Brain pericyte (primary cell): Measurements from ENCODE around the gene GABPB2.
"Not testable (repeated sequence)": the region's sequence is repeated elsewhere in the genome, so short reads cannot be mapped to it uniquely, and the experiment has no call there.

Experiments used
- DNase-seq: peaks from one replicate; pipeline ENCODE4 v3.0.0-alpha.2; 2012; ENCODE audit warnings: low read depth, low spot score

GABPB2 gene

GRCh38 chr1:151060007-151060656, 10.4 kb upstream of the GABPB2 start, which contains the start of gene MLLT11:
Gene MLLT11 (plus strand): TSS chr1:151060397. CDS start chr1:151067225, 6,828 bp downstream.
- no peak for DNase-seq

- DNase-seq = no peak
These were observed 9.7 kb upstream of the GABPB2 start for GRCh38 chr1:151060657-151061421.

GRCh38 chr1:151061704-151062103, 8.9 kb upstream of the GABPB2 start:
- no peak for DNase-seq

GRCh38 chr1:151062741-151063371, 7.7 kb upstream of the GABPB2 start:
- DNase-seq = no peak

- no peak for DNase-seq
These were observed 5.4 kb upstream of the GABPB2 start for GRCh38 chr1:151065089-151065645.

- no peak for DNase-seq
These were observed 3.4 kb upstream of the GABPB2 start for GRCh38 chr1:151067185-151067584.

- DNase-seq = no peak
These were observed 1.5 kb upstream of the GABPB2 start for GRCh38 chr1:151069103-151069486.

- no peak for DNase-seq
These were observed 1.7 kb downstream of the GABPB2 start for GRCh38 chr1:151072224-151072623.

- no peak for DNase-seq
These were observed 15.5 kb downstream of the GABPB2 start for GRCh38 chr1:151085953-151086559.

- not testable (repeated sequence) for DNase-seq
These were observed 26.9 kb downstream of the GABPB2 start for GRCh38 chr1:151097426-151097825.

- DNase-seq = no peak
These were observed 27.6 kb downstream of the GABPB2 start for GRCh38 chr1:151098126-151098525.

GRCh38 chr1:151104630-151105029, 34.1 kb downstream of the GABPB2 start:
- DNase-seq = no peak

GRCh38 chr1:151106894-151107293, 36.3 kb downstream of the GABPB2 start:
- no peak for DNase-seq

- DNase-seq = no peak
These were observed 37.8 kb downstream of the GABPB2 start for GRCh38 chr1:151108331-151108730.

- DNase-seq = no peak
These were observed 43.3 kb downstream of the GABPB2 start for GRCh38 chr1:151113877-151114276.

- no peak for DNase-seq
These were observed 54.3 kb downstream of the GABPB2 start for GRCh38 chr1:151124763-151125403.

- DNase-seq = no peak
These were observed 58.2 kb downstream of the GABPB2 start for GRCh38 chr1:151128800-151129199.

GRCh38 chr1:151130987-151131586, 60.5 kb downstream of the GABPB2 start:
- DNase-seq = peak; percentile 63

- DNase-seq = no peak
These were observed 61.3 kb downstream of the GABPB2 start for GRCh38 chr1:151131701-151132334.

- no peak for DNase-seq
These were observed 61.9 kb downstream of the GABPB2 start for GRCh38 chr1:151132335-151133017.
